Testis (tissue), 3 donors: ENCODE data around the gene ACAA2. TPM values are rescaled to one million over a fixed set of nuclear protein-coding genes. Genes with fewer than 3 reads are reported as not detected.

Experiments used
- DNase-seq: peaks from one replicate; pipeline ENCODE4 v3.0.0-alpha.2; 2019
- H3K27ac ChIP-seq, 2 donors: fragments of 200-600 bp; sonication (generic); one replicate each; pipeline ENCODE4 v1.5.1; 2019
- H3K27me3 ChIP-seq: fragments of 200-600 bp; sonication (generic); one replicate; pipeline ENCODE4 v1.5.1; 2019
- H3K36me3 ChIP-seq: fragments of 200-600 bp; sonication (generic); one replicate; pipeline ENCODE4 v1.5.1; 2017; ENCODE audit warnings: low read depth; ENCODE audit errors: missing control alignments
- H3K4me1 ChIP-seq: fragments of 200-600 bp; sonication (generic); one replicate; pipeline ENCODE4 v1.5.1; 2019
- H3K4me3 ChIP-seq, 2 donors: fragments of 200-600 bp; sonication (generic); one replicate each; pipeline ENCODE4 v1.5.1; 2017 to 2019
- H3K9me3 ChIP-seq: fragments of 200-600 bp; sonication (generic); one replicate; pipeline ENCODE4 v1.5.1; 2017
- CTCF ChIP-seq, 3 experiments: fragments of 450-650 bp in 2 of 3; fragments of 200-600 bp in 1 of 3; sonication (generic) in 1 of 3; IDR thresholded peaks; one replicate each; pipeline ENCODE4 v1.5.1; 2016 to 2019; ENCODE audit warnings: antibody characterized with exemption in 3 of 3, mild to moderate bottlenecking in 2 of 3, moderate library complexity in 1 of 3
- POLR2A ChIP-seq: fragments of 450-650 bp; IDR thresholded peaks from one replicate; pipeline ENCODE4 v1.6.1; 2017; ENCODE audit warnings: antibody characterized with exemption, mild to moderate bottlenecking, moderate library complexity
- WGBS, 2 donors: methylation state at CpG; one replicate each; pipeline ENCODE4 v1.1.5; 2018; 5-methylcytosine and 5-hydroxymethylcytosine counted together
- intact Hi-C: fragments of 100-400 bp; cut with DNase I; formaldehyde crosslinking; loops from one replicate; pipeline ENCODE4 v1.15.1; 2023; ENCODE audit warnings: low total_unique reads
- polyA plus RNA-seq: library from polyadenylated mRNA; stranded (reverse); fragments of 350-450 nt; fragmentation: Illumina TruSeq; extraction: RNeasy Lipid Tissue Mini Kit (QIAGEN cat#74804); gene quantifications from one replicate; pipeline ENCODE4 v1.2.3, GENCODE V29; 2014; ENCODE audit warnings: low read depth, low replicate concordance; ENCODE audit not compliant: insufficient read depth
- total RNA-seq, 2 donors: library from RNA; depleted of rRNA; stranded (reverse); fragments of >200 nt; gene quantifications; one replicate each; pipeline ENCODE4 v1.2.3, GENCODE V29; 2016

ACAA2 gene
- total and polyA plus RNA-seq, 3 donors from 2014 or later = 42.2 to 77.2 (median 48.7) TPM

DNA sequence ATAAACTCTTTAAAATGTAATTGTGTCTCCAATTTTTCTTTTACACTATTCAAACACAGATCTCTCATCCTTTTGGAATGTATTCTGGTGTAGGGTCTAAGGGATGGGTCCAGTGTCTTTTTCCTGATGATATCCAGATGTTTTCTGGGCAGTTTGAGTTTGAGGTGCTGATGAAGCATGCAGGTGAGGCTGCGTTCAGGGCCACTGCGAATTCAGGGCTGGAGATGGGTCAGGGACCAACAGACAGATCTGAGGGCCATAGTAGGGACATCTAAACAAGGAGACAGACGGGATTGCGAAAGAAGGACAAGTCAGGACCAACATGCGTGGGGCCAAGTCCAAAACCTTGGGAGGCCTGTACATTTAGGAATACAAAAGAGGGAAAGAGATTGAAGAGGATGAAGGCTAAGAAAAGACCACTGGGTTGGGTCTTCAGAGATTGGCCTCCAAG, 70.2 kb downstream of the ACAA2 start:
- Histone ChIP-seq H3K27me3 (no peaks in the 10 kb centered on the region), H3K9me3 (no peaks in the 10 kb centered on the region), H3K36me3 (no peaks in the 10 kb centered on the region), H3K27ac (no peak overlapping the region), H3K4me3 (no peak overlapping the region), H3K4me1 (no peaks in the 10 kb centered on the region)
- TF ChIP-seq POLR2A (no peak), CTCF (IDR thresholded peaks at IDR 0.05) (no peak)
- DNase-seq = no peak
- intact Hi-C loops = no loop called here
- 77 to 96% methylated on average over 5 of the region's 5 CpGs for WGBS, 2 donors

GRCh38 chr18:49742316-49743116, 70.8 kb downstream of the ACAA2 start:
- no peak for DNase-seq
- TF ChIP-seq CTCF (IDR thresholded peaks at IDR 0.05) (no peak), POLR2A (no peak)
- no peak overlapping the region for H3K27ac ChIP-seq
- H3K27me3 ChIP-seq = no peaks in the 10 kb centered on the region
- 43 to 59% methylated on average over 4 of the region's 4 CpGs for WGBS, 2 donors
- H3K36me3 ChIP-seq = no peaks in the 10 kb centered on the region
- no peaks in the 10 kb centered on the region for H3K4me1 ChIP-seq
- H3K4me3 ChIP-seq = no peak overlapping the region
- intact Hi-C loops = no loop called here
- no peaks in the 10 kb centered on the region for H3K9me3 ChIP-seq

GRCh38 chr18:49739275-49739674, 74.1 kb downstream of the ACAA2 start:
- no peak overlapping the region for H3K4me3 ChIP-seq
- TF ChIP-seq CTCF (IDR thresholded peaks at IDR 0.05) = no peak
- no peak for TF ChIP-seq POLR2A
- H3K4me1 ChIP-seq = no peaks in the 10 kb centered on the region
- no peaks in the 10 kb centered on the region for H3K36me3 ChIP-seq
- no peaks in the 10 kb centered on the region for H3K27me3 ChIP-seq
- H3K9me3 ChIP-seq = no peaks in the 10 kb centered on the region
- DNase-seq = no peak
- no peak overlapping the region for H3K27ac ChIP-seq
- intact Hi-C loops = no loop called here
- WGBS, 2 donors = 89 to 92% methylated on average over 4 of the region's 4 CpGs

GRCh38 chr18:49738721-49739120, 74.6 kb downstream of the ACAA2 start:
- no peaks in the 10 kb centered on the region for H3K36me3 ChIP-seq
- H3K27ac ChIP-seq = no peak overlapping the region
- TF ChIP-seq POLR2A (no peak), CTCF (IDR thresholded peaks at IDR 0.05) (no peak)
- H3K4me1 ChIP-seq = no peaks in the 10 kb centered on the region
- no peaks in the 10 kb centered on the region for H3K9me3 ChIP-seq
- intact Hi-C loops = no loop called here
- DNase-seq = no peak
- WGBS, 2 donors = 97 to 100% methylated on average over 4 of the region's 4 CpGs
- H3K4me3 ChIP-seq = no peak overlapping the region
- no peaks in the 10 kb centered on the region for H3K27me3 ChIP-seq

- no peak for DNase-seq
- intact Hi-C loops = no loop called here
- Histone ChIP-seq H3K9me3 (no peaks in the 10 kb centered on the region), H3K4me3 (no peak overlapping the region), H3K4me1 (no peaks in the 10 kb centered on the region), H3K27ac (no peak overlapping the region), H3K36me3 (no peaks in the 10 kb centered on the region), H3K27me3 (no peaks in the 10 kb centered on the region)
- TF ChIP-seq POLR2A (no peak), CTCF (IDR thresholded peaks at IDR 0.05) (no peak)
- 76 to 81% methylated on average over 4 of the region's 4 CpGs for whole genome bisulfite sequencing, 2 donors
These were observed 78.5 kb downstream of the ACAA2 start for GRCh38 chr18:49734836-49735235.
